Small intestine (tissue), 16 donors: ENCODE results near the gene SNAPC5. TPM values are rescaled to one million over a fixed set of nuclear protein-coding genes. Genes with fewer than 3 reads are reported as not detected.

Source experiments
- DNase-seq, 2 donors: peaks; one replicate each; pipeline versions ENCODE4 v3.0.0 to v3.0.0-alpha.2; 2013
- FAIRE-seq: peaks from 2 replicates; lab custom pipeline; 2012; peaks lifted over from hg19 to GRCh38; lab: Jason Lieb, UNC
- H3K27ac ChIP-seq, 3 donors: one replicate each; pipeline ENCODE4 v1.5.1; 2013; ENCODE audit warnings: low read length in 2 of 3, mild to moderate bottlenecking in 2 of 3, control low read depth in 1 of 3, inconsistent platforms in 1 of 3, low read depth in 1 of 3, moderate library complexity in 1 of 3
- H3K27me3 ChIP-seq, 3 donors: one replicate each; pipeline ENCODE4 v1.6.1; 2013; ENCODE audit warnings: low read length in 3 of 3, inconsistent platforms in 1 of 3; ENCODE audit not compliant: control insufficient read depth in 3 of 3, insufficient read depth in 3 of 3
- H3K36me3 ChIP-seq, 3 donors: one replicate each; pipeline ENCODE4 v1.6.1; 2013; ENCODE audit warnings: low read length in 3 of 3, inconsistent platforms in 1 of 3, low read depth in 1 of 3, mild to moderate bottlenecking in 1 of 3, moderate library complexity in 1 of 3; ENCODE audit not compliant: control insufficient read depth in 3 of 3, insufficient read depth in 2 of 3
- H3K4me1 ChIP-seq, 3 donors: one replicate each; pipeline ENCODE4 v1.6.1; 2013; ENCODE audit warnings: low read length in 2 of 3, inconsistent platforms in 1 of 3, low read depth in 1 of 3, mild to moderate bottlenecking in 1 of 3, moderate library complexity in 1 of 3; ENCODE audit not compliant: control insufficient read depth in 3 of 3, insufficient read depth in 2 of 3
- H3K4me3 ChIP-seq, 3 donors: one replicate each; pipeline ENCODE4 v1.5.1; 2013; ENCODE audit warnings: low read length in 3 of 3, control low read depth in 1 of 3, inconsistent platforms in 1 of 3, low read depth in 1 of 3, mild to moderate bottlenecking in 1 of 3, moderate library complexity in 1 of 3
- H3K9me3 ChIP-seq, 2 donors: one replicate each; pipeline ENCODE4 v1.6.1; 2013; ENCODE audit warnings: low read depth in 1 of 2, low read length in 1 of 2; ENCODE audit not compliant: control insufficient read depth in 2 of 2, insufficient read depth in 1 of 2
- WGBS, 3 donors: extraction: QIAGEN DNeasy Blood & Tissue Kit; methylation state at CpG; one replicate each; pipeline ENCODE4 v1.1.7; 2013; 5-methylcytosine and 5-hydroxymethylcytosine counted together
- long read RNA-seq, 10 donors: transcript quantifications; one replicate each; lab custom pipeline, GENCODE V29; 2026
- polyA plus RNA-seq, 4 donors: library from polyadenylated mRNA; stranded (reverse) in 3 of 4; unstranded in 1 of 4; fragments of 200-250 nt in 3 of 4; fragments of 120-200 nt in 1 of 4; gene quantifications; one replicate each; pipeline versions ENCODE4 v1.2.1 to v1.2.3, GENCODE V29; 2013
- donor health status: healthy with polysubstance abuse.
- donor health status: control.
- donor health status: control.
- donor health status: Bipolar disorder and iron deficiency.
- donor health status: healthy.

SNAPC5 gene, protein sequence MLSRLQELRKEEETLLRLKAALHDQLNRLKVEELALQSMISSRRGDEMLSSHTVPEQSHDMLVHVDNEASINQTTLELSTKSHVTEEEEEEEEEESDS
- 10 to 100 TPM; 19.7 to 30.4 (median 26.1) TPM for polyA plus RNA-seq
- long read RNA-seq, donor 1 = 0 reads
- long read RNA-seq, donor 2, transcript SNAPC5-202 (3 exons, 1,002 nt) = major isoform, 5 of 6 reads
- long read RNA-seq, donor 2, partial matches to known transcripts = 0 of 6 reads
- long read RNA-seq, donor 2, other reads (novel, unspliced or antisense) = 0 of 6 reads
- long read RNA-seq, donor 3, transcript SNAPC5-202 (3 exons, 1,002 nt) = major isoform, 5 of 6 reads
- long read RNA-seq, donor 3, partial matches to known transcripts = 0 of 6 reads
- long read RNA-seq, donor 3, other reads (novel, unspliced or antisense) = 0 of 6 reads
- long read RNA-seq, donor 4, partial matches to known transcripts = 0 of 2 reads
- long read RNA-seq, donor 4, other reads (novel, unspliced or antisense) = 0 of 2 reads
- long read RNA-seq, donor 5, transcript SNAPC5-202 (3 exons, 1,002 nt) = major isoform, 5 of 5 reads
- long read RNA-seq, donor 5, partial matches to known transcripts = 0 of 5 reads
- long read RNA-seq, donor 5, other reads (novel, unspliced or antisense) = 0 of 5 reads
- long read RNA-seq, donor 6, transcript SNAPC5-202 (3 exons, 1,002 nt) = major isoform, 5 of 9 reads
- long read RNA-seq, donor 6, partial matches to known transcripts = 0 of 9 reads
- long read RNA-seq, donor 6, other reads (novel, unspliced or antisense) = 0 of 9 reads
- long read RNA-seq, donor 7, transcript SNAPC5-202 (3 exons, 1,002 nt) = major isoform, 23 of 29 reads
- long read RNA-seq, donor 7, transcript SNAPC5-201 (2 exons, 794 nt) = minor isoform, 5 of 29 reads
- long read RNA-seq, donor 7, partial matches to known transcripts = 0 of 29 reads
- long read RNA-seq, donor 7, other reads (novel, unspliced or antisense) = 0 of 29 reads
- long read RNA-seq, donor 8, partial matches to known transcripts = 0 of 3 reads
- long read RNA-seq, donor 8, other reads (novel, unspliced or antisense) = 0 of 3 reads
- long read RNA-seq, donor 9, partial matches to known transcripts = 0 of 1 reads
- long read RNA-seq, donor 9, other reads (novel, unspliced or antisense) = 0 of 1 reads
- long read RNA-seq, donor 10, transcript SNAPC5-202 (3 exons, 1,002 nt) = major isoform, 10 of 24 reads
- long read RNA-seq, donor 10, partial matches to known transcripts = 7 of 24 reads
- long read RNA-seq, donor 10, other reads (novel, unspliced or antisense) = 0 of 24 reads

DNA sequence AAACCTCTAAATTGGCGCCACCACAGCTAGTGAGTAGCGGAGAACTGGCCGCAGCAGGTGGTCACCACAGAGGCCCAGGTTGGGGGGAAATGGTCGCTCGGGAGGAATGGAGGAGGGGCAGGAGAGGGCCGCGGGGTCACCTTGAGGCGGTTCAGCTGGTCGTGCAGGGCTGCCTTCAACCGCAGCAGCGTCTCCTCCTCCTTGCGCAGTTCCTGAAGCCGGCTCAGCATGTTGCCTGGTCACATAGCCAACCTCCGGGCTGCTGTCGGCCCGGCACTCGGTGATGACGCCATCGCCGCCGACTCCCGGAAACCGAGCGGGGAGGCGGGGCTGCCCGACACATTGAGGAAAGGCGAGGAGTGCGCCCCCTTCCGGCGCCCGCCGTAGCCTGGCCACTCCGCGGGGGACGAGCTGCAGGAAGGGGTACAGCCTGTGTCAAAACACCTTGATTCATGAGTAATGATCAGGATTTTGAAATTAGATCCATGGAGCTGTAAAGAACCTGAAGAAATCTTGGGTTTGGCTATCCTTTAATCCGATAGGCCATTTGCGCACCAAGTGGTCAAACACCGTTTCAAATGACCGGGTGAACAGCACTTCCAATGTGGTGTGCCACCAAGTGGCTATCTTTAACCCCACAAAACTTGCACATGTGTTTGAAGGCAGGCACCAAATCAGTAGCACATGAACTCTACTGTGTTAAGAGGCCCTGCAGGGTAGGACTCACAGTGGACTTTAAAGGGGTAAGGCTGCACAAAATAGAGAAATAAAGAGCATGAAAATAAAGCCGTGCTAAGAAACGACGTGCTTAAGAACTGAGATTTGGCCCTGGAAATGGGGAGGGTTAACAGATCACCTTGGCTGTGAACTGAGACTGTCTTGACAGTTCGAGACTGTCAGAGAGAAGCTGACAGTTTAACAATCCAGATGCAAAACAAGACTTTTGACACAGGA is at the start of gene SNAPC5:
TSS of gene SNAPC5 (minus strand) at position 261 of the 954 bp plus-strand sequence. CDS start at position 230, 31 bp downstream.
- Histone ChIP-seq H3K27ac (peak within 1 kb of the TSS; percentile 86 to 94 (median 88)), H3K36me3 (peaks cover 2 to 35% (median 5%) of the 10 kb centered on the region in 3 donors), H3K4me3 (peak within 1 kb of the TSS; percentile 63 to 91 (median 90)), H3K27me3 (no peaks in the 10 kb centered on the region), H3K4me1 (peaks cover 0 to 32% (median 3%) of the 10 kb centered on the region in 3 donors), H3K9me3 (no peaks in the 10 kb centered on the region)
- FAIRE-seq = no peak
- WGBS, 3 donors = 7 to 8% (median 7%) methylated on average over 41 to 43 of the region's 43 CpGs
- peak; percentile 93 to 98 for DNase-seq

DNA sequence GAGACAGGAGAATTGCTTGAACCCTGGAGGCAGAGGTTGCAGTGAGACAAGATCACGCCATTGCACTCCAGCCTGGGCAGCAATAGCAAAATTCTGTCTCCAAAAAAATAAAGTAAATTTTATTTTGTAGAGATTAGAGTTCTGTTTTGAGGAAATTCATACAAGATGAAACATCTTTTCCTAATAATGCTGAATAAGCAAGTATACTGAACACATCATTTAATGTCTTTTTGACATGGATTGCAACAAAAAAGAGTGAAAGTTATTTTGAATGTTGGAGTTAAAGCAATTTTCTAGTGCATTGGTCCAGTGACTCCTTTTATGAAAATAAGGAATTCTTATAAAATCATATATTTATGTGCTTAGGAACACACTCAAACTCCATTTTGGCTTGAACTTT is 47.7 kb upstream of the SNAPC5 start:
- Histone ChIP-seq H3K27me3 (no peaks in the 10 kb centered on the region), H3K4me1 (no peaks in the 10 kb centered on the region), H3K27ac (no peak overlapping the region), H3K9me3 (no peaks in the 10 kb centered on the region), H3K36me3 (peaks cover 0 to 13% (median 0%) of the 10 kb centered on the region in 3 donors), H3K4me3 (no peak overlapping the region)
- no peak for DNase-seq
- no peak for FAIRE-seq
- WGBS, 3 donors = 96 to 100% (median 100%) methylated on average over 1 of the region's 1 CpG

DNA sequence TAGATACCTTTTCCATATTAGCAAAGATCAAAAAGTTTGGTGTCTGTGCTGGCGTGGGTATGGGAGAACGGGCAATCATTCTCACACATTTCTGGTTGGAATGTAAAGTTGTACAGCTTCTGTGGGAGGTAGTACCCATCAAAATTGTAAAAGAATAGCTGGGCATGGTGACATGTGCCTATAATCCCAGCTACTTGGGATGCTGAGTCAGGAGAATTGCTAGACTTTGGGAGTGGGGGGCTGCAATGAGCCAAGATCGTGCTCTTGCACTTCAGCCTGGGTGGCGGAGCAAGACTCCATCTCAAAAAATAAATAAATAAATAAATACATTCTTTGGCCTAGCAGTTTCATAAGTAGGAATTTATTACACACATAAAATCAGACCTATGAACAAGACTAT is 45.3 kb upstream of the SNAPC5 start:
- no peak overlapping the region for H3K27ac ChIP-seq
- DNase-seq (no peak), FAIRE-seq (no peak)
- WGBS, 3 donors = 96 to 100% (median 99%) methylated on average over 4 of the region's 4 CpGs
- no peaks in the 10 kb centered on the region for H3K4me1 ChIP-seq
- no peaks in the 10 kb centered on the region for H3K9me3 ChIP-seq
- H3K4me3 ChIP-seq = no peak overlapping the region
- peaks cover 0 to 11% (median 0%) of the 10 kb centered on the region in 3 donors for H3K36me3 ChIP-seq
- H3K27me3 ChIP-seq = no peaks in the 10 kb centered on the region

DNA sequence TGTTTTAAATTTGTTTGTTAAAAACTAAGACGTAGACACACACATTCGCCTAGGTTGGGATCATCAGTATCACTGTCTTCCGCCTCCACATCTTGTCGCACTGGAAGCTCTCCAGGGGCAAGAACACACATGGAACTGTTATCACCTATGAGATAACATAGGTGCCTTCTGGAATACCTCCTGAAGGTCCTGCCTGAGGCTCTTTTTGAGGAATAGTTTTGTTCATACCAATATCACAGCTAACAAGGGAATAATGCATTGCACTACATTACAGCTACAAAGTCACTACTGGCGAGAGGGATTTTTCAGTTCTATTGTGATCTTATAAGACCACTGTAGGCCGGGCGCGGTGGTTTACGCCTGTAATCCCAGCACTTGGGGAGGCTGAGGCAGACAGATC is 37.5 kb upstream of the SNAPC5 start:
- 89 to 92% (median 90%) methylated on average over 9 of the region's 9 CpGs for WGBS, 3 donors
- no peak overlapping the region for H3K27ac ChIP-seq
- no peaks in the 10 kb centered on the region for H3K4me1 ChIP-seq
- peaks cover 0 to 10% (median 0%) of the 10 kb centered on the region in 3 donors for H3K36me3 ChIP-seq
- no peak for FAIRE-seq
- no peak overlapping the region for H3K4me3 ChIP-seq
- H3K9me3 ChIP-seq = no peaks in the 10 kb centered on the region
- H3K27me3 ChIP-seq = no peaks in the 10 kb centered on the region
- DNase-seq = no peak

DNA sequence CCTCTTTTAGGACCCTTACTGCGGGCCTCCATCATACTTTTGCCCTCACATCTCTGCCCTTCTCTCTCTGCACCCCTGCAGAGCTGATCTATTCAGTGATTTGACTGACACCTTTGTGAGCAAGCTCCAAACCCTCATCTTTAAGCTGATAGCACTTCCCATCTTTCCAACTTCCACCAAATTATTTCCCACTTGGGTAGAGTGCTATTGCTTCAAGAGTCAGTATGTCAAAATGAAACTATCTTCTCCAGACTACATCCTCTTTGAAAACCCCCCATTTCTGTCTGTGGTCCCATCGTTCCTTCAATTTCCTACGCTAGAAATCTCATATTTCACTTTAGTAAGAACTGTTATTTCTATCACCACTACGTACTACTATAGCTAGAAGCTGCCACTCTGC is 27.3 kb upstream of the SNAPC5 start:
- FAIRE-seq (no peak), DNase-seq (no peak)
- Histone ChIP-seq H3K27me3 (no peaks in the 10 kb centered on the region), H3K4me1 (no peaks in the 10 kb centered on the region), H3K9me3 (no peaks in the 10 kb centered on the region), H3K4me3 (no peak overlapping the region), H3K27ac (no peak overlapping the region), H3K36me3 (peaks cover 0 to 16% (median 2%) of the 10 kb centered on the region in 3 donors)
- 83 to 93% (median 89%) methylated on average over 4 of the region's 4 CpGs for WGBS, 3 donors

DNA sequence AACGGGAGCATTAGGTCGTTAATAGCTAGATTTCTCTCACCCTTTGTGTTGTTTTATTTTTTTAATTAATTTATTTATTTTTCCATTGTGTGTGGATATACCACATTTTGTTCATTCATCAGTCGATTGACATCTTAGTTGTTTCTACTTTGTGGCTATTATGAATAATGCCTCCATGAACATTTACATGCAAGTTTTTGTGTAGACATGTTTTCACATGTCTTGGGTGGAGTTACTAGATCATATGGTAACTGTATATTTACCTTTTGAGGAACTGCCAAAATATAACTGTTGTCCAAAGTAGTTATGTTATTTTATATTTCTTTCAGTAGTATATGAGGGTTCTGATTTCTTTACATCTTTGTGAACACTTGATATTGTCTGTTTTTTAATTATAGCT is 26.4 kb upstream of the SNAPC5 start:
- no peaks in the 10 kb centered on the region for H3K27me3 ChIP-seq
- no peak for FAIRE-seq
- DNase-seq = no peak
- WGBS, 3 donors = 91 to 96% (median 91%) methylated on average over 3 of the region's 3 CpGs
- no peak overlapping the region for H3K4me3 ChIP-seq
- H3K36me3 ChIP-seq = peaks cover 0 to 20% (median 2%) of the 10 kb centered on the region in 3 donors
- H3K4me1 ChIP-seq = no peaks in the 10 kb centered on the region
- H3K27ac ChIP-seq = no peak overlapping the region
- H3K9me3 ChIP-seq = no peaks in the 10 kb centered on the region

DNA sequence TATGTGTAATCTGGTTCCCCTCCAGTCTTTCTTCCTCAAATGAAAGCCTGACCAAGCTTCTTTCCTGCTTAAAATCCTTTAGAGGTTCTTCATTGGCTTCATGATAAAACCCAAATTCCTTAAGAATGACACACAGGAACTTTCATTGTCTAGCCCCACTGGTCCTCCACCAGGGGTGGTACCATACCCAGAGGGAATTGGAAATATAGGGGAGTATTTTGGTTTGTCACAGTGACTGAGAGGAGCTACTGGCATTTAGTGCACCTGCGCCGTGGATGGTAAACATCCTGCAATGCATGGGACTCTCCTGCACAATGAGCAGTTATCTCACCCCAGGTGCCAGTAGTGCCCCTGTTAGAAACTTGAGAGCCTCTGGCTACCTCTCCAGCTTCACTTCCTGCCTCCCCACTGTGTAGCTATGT is 18.4 kb upstream of the SNAPC5 start:
- no peak overlapping the region for H3K4me3 ChIP-seq
- H3K27me3 ChIP-seq = no peaks in the 10 kb centered on the region
- H3K36me3 ChIP-seq = peaks cover under 1 to 29% (median 3%) of the 10 kb centered on the region in 3 donors
- no peaks in the 10 kb centered on the region for H3K9me3 ChIP-seq
- FAIRE-seq (no peak), DNase-seq (no peak)
- no peaks in the 10 kb centered on the region for H3K4me1 ChIP-seq
- no peak overlapping the region for H3K27ac ChIP-seq
- 94 to 100% (median 99%) methylated on average over 2 of the region's 2 CpGs for WGBS, 3 donors
